Dermis microvascular lymphatic vessel endothelial cell (primary cell): ENCODE measurements around the gene ROPN1. TPM values are rescaled to one million over a fixed set of nuclear protein-coding genes. Genes with fewer than 3 reads are reported as not detected.

Source experiments
- DNase-seq, 2 donors: peaks; one replicate each; pipeline versions ENCODE4 v3.0.0 to v3.0.0-alpha.2; 2010; ENCODE audit warnings: low read depth in 2 of 2
- total RNA-seq: library from RNA; depleted of rRNA; stranded (reverse); fragments of >200 nt; gene quantifications from 2 replicates; pipeline ENCODE4 v1.2.1, GENCODE V29; 2014

Gene ROPN1
- total RNA-seq, 1 donor from 2014 or later, result not detected

DNA sequence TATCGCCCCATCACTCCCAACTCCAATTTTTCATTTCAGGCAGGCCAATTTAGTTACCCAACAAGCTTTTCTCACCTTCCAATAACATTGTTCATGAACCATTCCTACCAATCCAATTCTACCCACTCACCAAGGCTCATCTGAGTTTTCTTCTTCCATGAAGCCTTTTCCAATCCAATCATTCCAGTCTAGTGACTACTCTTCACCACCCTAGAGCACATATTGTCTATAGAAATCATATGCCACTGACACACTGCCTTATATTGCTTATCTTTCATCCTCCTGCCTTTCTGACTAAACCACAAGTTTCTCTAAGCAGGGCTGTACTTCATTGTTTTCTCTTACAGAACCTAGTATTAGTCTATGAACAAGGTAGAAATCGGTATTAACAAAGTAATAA is 42.3 kb downstream of the ROPN1 start:
- DNase-seq, result no peak

DNA sequence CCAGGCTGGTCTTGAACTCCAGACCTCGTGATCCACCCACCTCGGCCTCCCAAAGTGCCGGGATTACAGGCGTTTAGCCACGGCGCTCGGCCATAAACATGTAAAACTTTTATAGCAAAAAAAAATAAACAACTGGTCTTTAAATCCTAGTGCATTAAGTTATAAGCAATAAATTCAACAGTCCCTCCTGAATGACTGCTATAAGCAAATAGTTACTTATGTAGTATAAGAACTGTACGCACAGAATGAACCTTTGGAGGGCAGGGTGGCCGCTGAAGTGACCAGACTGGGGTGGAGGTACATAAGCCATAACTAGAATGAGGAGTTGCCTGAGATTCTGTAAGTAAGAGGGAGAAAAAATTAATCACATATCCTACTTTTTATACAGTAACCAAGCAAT is 43.5 kb downstream of the ROPN1 start:
- DNase-seq, result no peak

DNA sequence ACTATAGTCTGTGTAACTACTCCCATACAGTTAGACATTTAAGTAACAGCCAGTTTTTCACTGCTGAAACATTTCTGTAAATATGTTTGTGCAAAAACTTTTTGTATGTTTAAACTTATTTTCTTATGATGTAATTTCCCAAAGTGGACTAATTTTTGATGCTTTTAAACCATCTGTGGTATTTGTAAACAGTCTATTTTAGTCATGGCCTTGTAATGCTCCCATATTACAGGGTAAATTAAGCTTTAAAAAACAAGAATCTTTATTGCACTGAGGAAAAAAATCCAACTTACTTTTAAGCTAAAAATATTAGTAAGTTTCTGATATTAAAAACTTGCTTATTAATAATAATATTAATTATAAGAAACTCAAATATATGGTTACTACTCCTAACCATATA is 44.4 kb downstream of the ROPN1 start:
- DNase-seq, result no peak

DNA sequence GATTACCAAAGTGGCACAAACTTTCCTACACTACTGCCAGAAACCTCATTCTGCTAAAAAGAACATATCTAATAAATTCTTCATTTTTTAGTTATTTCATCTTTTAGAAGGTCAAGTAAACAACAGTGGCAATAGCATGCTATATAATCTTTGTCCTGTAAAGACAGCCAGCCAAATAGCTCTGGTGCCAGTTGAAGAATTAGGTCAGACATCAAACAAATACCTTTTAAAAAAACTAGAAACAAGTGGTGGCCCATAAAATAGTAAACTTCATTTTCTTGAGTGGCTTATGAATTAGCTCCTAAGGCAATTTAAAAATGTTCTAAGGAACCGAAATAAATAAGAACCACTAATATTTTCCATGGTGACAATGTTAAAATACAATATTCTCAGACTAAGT is 50.4 kb downstream of the ROPN1 start:
- no peak for DNase-seq

DNA sequence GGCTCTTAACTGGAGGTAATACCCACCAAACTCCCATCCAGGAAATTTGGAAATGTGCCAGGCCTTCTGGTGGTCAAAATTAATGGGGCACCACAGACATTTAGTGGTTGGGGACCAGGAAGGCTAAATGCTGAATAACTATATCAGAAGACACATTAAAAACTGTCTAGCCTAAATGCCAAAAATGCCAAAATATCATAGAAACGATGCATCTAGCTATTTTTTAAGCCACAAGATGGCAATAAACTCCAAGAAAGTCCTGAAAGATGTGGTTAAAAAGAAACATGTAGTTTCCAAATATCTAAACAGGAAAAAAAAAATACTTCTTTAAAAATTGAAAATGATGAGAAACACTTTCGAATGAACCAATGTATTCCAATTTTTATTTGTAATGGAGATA is 50.8 kb downstream of the ROPN1 start:
- DNase-seq, result no peak

DNA sequence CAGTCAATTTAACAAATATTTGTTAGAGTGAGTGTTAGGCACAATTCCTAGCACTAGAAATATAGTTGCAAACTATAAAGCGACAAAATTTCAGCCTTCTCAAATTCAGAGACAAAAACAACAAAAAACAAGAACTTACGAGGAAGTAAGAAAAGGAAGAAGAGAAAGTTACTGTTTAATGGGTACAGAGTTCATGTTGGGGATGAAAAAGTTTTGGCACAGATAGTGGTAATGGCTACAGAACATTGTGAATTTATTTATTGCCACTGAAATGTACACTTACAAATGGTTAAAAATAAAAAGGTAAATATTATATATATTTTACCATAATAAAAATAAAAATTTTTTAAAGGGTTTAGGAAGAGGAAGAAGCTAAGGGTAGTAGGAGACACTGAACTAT is 52.2 kb downstream of the ROPN1 start:
- DNase-seq, result no peak

DNA sequence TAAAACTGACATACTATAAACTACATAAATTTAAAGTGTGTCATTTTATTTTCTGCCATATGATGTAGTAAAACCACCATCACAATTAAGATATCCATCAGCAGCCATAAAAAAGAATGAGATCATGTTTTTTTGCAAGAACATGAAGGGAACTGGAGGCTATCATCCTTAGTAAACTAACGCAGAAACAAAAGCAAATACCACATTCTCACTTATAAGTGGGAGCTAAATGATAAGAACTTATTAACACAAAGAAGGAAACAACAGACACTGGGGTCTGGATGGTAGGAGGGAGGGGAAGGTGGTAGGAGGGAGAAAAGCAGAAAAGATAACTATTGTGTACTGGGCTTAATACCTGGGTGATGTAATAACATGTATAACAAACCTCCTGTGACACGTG is 55.5 kb downstream of the ROPN1 start:
- DNase-seq, result no peak

DNA sequence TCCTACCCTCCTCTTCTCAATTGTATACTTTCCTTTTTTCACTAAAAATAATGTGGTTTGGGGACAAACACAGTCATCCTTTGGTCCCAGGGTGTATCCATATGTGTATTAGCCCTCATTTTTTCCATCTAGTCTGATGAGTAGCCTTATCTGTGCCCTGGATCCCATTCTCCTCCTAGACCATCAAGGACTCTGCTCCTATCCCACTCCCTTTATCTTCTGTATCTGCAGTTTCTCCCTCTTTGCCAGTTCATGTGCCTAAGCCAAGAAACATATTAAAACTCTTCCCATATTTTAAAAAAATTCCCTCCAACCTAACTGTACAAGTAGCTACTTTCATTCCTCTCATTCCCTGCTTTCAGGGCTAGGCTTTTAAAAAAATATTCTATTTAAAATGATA is 56.1 kb downstream of the ROPN1 start:
- DNase-seq, result no peak

DNA sequence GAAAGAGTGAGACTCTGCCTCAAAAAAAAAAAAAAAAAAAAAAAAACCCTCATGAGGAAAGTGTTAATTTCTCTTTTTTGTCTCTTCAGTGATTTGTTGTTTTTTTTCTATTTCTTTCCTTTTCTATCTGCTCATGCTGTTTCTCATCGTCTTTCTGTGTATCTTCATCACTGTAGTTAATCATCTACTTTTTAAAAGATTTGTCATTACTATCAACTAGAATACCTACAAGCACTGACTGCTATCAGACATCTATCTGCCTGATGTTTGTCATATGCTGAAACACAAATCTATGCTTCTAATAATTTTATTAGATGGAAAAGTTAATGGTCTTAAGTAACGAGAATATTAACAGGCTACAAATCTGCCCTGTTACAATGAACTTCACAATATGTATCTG is 57.7 kb downstream of the ROPN1 start:
- DNase-seq, result no peak

DNA sequence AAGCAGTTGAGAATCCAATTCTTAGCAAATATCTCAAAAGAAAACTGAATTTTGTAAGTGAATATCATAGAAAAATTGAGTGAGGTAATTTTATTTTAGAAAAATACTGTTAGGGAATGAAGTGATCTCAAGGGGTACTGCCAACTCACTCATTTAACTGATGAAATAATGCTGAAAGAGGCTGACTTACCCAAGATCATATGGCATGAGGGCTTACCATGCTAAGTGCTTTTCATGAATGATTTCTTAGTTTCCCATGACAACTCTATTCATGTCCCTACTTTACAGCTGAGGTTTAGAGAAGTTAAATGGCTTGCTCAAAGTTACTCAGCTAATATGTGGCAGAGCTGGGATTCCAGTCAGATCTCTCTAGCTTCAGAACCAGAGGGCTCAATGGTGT is 61.5 kb downstream of the ROPN1 start:
- DNase-seq, result no peak

DNA sequence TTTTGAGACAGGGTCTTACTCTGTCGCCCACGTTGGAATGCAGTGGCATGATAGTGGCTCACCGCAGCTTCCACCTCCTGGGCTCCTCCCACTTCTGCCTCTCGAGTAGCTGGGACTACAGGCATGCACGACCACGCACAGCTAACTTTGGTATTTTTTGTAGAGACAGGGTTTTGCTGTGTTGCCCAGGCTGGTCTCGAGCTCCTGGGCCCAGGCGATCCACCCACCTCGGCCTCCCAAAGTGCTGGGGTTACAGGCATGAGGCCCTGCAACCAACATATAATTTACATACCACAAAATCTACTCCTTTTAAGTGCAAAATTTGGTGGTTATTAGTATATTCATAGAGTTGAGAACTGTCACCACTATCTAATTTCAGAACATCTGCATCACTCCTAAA is 62.6 kb downstream of the ROPN1 start:
- no peak for DNase-seq

DNA sequence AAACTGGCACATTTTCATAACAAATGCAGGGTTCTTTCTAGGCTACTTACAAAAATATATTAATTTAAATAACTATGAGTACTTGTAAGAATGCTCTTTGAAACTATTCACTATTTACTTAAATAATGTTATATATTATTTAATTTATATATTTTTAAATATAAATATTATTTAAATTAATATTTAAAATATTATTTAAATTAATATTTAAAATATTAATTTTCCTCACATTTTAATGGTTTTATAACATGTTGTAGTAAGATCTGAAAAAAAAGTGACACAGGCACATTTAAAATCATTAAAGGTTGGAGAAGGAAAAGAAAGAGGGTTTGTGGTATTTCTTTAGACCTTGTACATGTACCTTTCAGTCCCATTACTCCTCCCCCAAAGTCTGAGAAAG is 65.5 kb downstream of the ROPN1 start:
- no peak for DNase-seq

DNA sequence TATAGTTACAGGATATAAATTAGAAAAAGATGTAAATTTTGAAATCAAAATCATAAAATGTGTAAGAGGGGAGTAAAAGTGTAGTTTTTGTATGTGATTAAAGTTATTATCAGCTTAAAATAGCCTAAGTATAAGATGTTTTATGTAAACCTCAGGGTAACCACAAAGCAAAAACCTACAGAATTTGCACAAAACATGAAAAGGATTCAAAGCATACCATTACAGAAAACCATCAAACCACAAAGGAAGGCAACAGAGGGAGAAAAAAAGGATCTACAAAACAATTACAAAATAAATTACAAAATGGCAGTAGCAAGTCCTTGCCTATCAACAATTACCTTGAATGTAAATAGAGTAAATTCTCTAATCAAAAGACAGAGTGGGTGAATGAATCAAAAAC is 71.1 kb downstream of the ROPN1 start:
- no peak for DNase-seq

DNA sequence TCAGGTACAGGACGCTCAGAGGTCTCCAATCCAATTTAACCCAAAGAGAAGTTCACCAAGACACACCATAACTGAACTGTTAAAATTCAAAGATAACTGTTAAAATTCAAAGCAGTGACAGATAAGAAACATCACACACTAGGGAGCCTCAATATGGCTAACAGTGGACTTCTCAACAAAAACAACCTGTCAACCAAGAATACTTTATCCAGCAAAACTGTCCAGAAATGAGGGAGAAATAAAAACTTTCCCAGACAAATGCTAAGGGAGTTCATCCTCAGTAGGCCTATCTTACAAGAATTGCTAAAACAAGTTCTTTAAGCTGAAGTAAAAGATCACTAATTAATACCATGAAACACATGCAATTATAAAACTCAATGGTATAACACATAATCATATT is 71.5 kb downstream of the ROPN1 start:
- no peak for DNase-seq

DNA sequence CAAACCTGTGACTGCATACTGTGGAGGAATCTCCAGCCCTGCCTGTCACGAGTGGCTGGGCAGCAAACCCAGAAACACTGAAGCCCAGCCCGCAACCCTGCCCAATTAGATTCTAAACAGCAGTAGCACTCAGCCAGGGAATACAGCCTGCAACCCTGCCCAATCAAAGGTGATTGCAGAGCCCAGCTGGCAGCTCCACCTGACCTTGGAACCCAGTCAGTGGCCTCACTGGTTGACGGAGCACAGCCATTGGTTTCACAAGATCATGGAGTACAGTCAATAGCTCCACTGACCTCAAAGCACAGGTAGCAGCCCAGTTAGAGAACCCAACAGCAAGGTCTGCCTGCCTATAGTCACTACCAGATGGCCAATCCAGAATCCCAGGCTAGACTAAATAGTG is 72.6 kb downstream of the ROPN1 start:
- DNase-seq, result no peak

Other genes starting within 250 kb of the ROPN1 start
- gene MYLK, start 107.8 kb downstream of the ROPN1 start, total RNA-seq, result 36.7 and 56.7 TPM in 2 replicates
- gene CCDC14, start 30.9 kb downstream of the ROPN1 start, total RNA-seq, result 9.1 and 11.3 TPM in 2 replicates
- gene KALRN, start 41.2 kb upstream of the ROPN1 start, total RNA-seq, result 95.8 and 184 TPM in 2 replicates